Upper lobe of left lung (tissue), 6 donors: Measurements from ENCODE around the gene SRC. TPM values are rescaled to one million over a fixed set of nuclear protein-coding genes. Genes with fewer than 3 reads are reported as not detected.
A peak's percentile ranks its signal among the peaks of the same experiment; 100 is the strongest.

Experiments used
- ATAC-seq, 2 donors: fragments of 200-7000 bp; cut with Tn5 transposase; one replicate each; pipeline ENCODE4 v1.9.1; 2022; ENCODE audit warnings: mild to moderate bottlenecking in 2 of 2, moderate library complexity in 2 of 2; ENCODE audit not compliant: low FRiP score in 2 of 2
- DNase-seq, 2 donors: peaks; one replicate each; pipeline ENCODE4 v3.0.0-alpha.2; 2019 to 2020
- H3K27ac ChIP-seq, 4 donors: fragments of 200-600 bp; sonication (generic); one replicate each; pipeline ENCODE4 v1.5.1; 2016 to 2019
- H3K27me3 ChIP-seq, 4 donors: fragments of 200-600 bp; sonication (generic); one replicate each; pipeline ENCODE4 v1.5.1; 2017 to 2019
- H3K36me3 ChIP-seq, 4 donors: fragments of 200-600 bp; sonication (generic); one replicate each; pipeline ENCODE4 v1.5.1; 2016 to 2019
- H3K4me1 ChIP-seq, 4 donors: fragments of 200-600 bp; sonication (generic); one replicate each; pipeline ENCODE4 v1.5.1; 2018 to 2019
- H3K4me3 ChIP-seq, 4 donors: fragments of 200-600 bp; sonication (generic); one replicate each; pipeline ENCODE4 v1.5.1; 2017 to 2019; ENCODE audit warnings: mild to moderate bottlenecking in 2 of 4, moderate library complexity in 1 of 4
- H3K9me3 ChIP-seq, 4 donors: fragments of 200-600 bp; sonication (generic); one replicate each; pipeline ENCODE4 v1.5.1; 2018 to 2019
- EP300 ChIP-seq, 4 donors: sonication (generic); formaldehyde crosslinking; IDR thresholded peaks; one replicate each; pipeline ENCODE4 v1.5.1; 2017; ENCODE audit warnings: antibody characterized with exemption in 4 of 4, control low read depth in 2 of 4
- POLR2A ChIP-seq, 4 donors: fragments of 450-650 bp; IDR thresholded peaks; one replicate each; pipeline ENCODE4 v1.5.1; 2016 to 2017; ENCODE audit warnings: antibody characterized with exemption in 4 of 4, mild to moderate bottlenecking in 2 of 4
- POLR2AphosphoS5 ChIP-seq, 2 donors: sonication (generic); formaldehyde crosslinking; IDR thresholded peaks; one replicate each; pipeline ENCODE4 v1.5.1; 2017; ENCODE audit warnings: antibody characterized with exemption in 2 of 2
- WGBS, 2 donors: methylation state at CpG; one replicate each; pipeline ENCODE4 v1.1.5; 2017 to 2018; 5-methylcytosine and 5-hydroxymethylcytosine counted together
- total RNA-seq, 6 donors: library from RNA; depleted of rRNA in 4 of 6; stranded (reverse); fragments of >200 nt in 4 of 6; gene quantifications; one replicate each; pipeline versions ENCODE4 v1.1.0 to v1.2.1, GENCODE V29; 2016 to 2021
- TF ChIP-seq, protein P1 (sequence below), 6 experiments: fragments of 450-650 bp in 4 of 6; fragments of 200-600 bp in 2 of 6; sonication (generic) in 2 of 6; IDR thresholded peaks; one replicate each; pipeline ENCODE4 v1.5.1; 2016 to 2019; ENCODE audit warnings: antibody characterized with exemption in 6 of 6
- donor health status: DM: no; HTN: no; CAD: no; lungs with moderate emphysema.
- donor health status: DM: no; HTN: yes; CAD: no; lungs with severe emphysema.

SRC gene
- total RNA-seq, 6 donors from 2014 or later = 31.1 to 115 (median 66.8) TPM

DNA sequence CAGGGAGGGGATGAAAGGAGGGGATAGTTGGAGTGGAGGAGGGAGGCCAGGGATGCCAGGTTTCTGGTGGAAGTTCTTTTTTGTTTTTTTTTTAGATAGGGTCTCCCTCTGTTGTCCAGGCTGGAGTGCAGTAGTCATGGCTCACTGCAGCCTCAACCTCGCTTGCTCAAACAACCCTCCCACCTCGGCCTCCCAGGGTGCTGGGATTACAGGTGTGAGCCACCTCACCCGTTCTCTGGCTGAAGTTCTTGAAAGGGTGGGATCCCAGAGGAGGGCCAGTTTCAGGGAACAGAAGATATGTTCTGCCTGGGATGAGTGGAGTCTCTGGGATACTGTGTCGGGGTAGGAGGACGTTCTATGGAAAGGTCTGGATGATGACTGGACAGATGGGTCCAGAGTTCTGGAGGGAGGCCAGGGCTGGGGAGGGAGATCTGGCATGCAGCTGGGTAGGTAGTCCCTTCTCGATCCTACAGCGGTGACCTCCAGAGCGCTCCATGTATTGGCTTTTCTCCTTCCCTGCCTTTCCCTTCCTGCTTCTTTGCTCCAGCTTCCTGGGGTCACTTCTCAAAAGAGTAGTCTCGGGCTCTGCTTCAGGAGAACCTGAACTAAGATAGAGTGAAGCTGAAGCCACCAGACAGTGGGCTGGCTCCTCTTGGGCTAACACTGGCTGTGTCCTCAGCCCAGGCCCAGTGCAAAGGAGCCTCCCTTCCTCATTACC, 12.7 kb upstream of the SRC start:
- H3K4me1 ChIP-seq = peaks cover 8 to 24% (median 23%) of the 10 kb centered on the region in 4 donors
- H3K27me3 ChIP-seq = no peaks in the 10 kb centered on the region
- no peaks in the 10 kb centered on the region for H3K36me3 ChIP-seq
- TF ChIP-seq, protein P1, sequence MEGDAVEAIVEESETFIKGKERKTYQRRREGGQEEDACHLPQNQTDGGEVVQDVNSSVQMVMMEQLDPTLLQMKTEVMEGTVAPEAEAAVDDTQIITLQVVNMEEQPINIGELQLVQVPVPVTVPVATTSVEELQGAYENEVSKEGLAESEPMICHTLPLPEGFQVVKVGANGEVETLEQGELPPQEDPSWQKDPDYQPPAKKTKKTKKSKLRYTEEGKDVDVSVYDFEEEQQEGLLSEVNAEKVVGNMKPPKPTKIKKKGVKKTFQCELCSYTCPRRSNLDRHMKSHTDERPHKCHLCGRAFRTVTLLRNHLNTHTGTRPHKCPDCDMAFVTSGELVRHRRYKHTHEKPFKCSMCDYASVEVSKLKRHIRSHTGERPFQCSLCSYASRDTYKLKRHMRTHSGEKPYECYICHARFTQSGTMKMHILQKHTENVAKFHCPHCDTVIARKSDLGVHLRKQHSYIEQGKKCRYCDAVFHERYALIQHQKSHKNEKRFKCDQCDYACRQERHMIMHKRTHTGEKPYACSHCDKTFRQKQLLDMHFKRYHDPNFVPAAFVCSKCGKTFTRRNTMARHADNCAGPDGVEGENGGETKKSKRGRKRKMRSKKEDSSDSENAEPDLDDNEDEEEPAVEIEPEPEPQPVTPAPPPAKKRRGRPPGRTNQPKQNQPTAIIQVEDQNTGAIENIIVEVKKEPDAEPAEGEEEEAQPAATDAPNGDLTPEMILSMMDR (IDR thresholded peaks at IDR 0.05) = no peak
- no peak overlapping the region for H3K4me3 ChIP-seq
- no peak overlapping the region for H3K27ac ChIP-seq
- 85 to 94% methylated on average over 9 of the region's 9 CpGs for WGBS, 2 donors
- ATAC-seq (no peak), DNase-seq (no peak)
- no peaks in the 10 kb centered on the region for H3K9me3 ChIP-seq

DNA sequence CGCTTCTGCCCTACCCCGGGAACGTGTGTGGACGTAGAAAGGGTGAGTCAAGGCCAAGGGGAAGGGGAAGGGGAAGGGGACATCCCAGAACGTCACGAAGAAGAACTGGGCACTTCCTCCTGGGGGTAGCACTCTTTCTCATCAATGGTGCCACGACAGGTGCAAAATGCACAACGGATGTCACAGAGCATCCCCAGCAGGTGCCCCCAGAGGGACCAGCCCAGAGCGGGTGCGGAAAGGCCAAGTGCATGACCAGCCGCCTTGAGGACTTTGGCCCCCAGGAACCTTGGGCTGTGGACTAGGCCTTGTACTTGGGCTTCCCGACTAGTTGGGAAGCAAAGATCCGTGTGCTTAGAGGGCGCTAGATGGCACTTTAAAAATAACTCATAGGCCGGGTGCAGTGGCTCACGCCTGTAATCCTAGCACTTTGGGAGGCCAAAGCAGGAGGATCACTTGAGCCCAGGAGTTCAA, 12.1 kb upstream of the SRC start:
- Histone ChIP-seq H3K4me1 (peaks cover 8 to 24% (median 23%) of the 10 kb centered on the region in 4 donors), H3K27me3 (no peaks in the 10 kb centered on the region), H3K4me3 (no peak overlapping the region), H3K27ac (no peak overlapping the region), H3K36me3 (no peaks in the 10 kb centered on the region), H3K9me3 (no peaks in the 10 kb centered on the region)
- WGBS, 2 donors = 74 to 83% methylated on average over 16 of the region's 16 CpGs
- ATAC-seq (peak in 1 of 2 donors; percentile 51), DNase-seq (peak in 1 of 2 donors; percentile 43)
- TF ChIP-seq, protein P1 (IDR thresholded peaks at IDR 0.05) = no peak
- TF ChIP-seq POLR2A (IDR thresholded peaks at IDR 0.05) = no peak
- no peak for TF ChIP-seq EP300 (IDR thresholded peaks at IDR 0.05)
- TF ChIP-seq POLR2AphosphoS5 (IDR thresholded peaks at IDR 0.05) = no peak

DNA sequence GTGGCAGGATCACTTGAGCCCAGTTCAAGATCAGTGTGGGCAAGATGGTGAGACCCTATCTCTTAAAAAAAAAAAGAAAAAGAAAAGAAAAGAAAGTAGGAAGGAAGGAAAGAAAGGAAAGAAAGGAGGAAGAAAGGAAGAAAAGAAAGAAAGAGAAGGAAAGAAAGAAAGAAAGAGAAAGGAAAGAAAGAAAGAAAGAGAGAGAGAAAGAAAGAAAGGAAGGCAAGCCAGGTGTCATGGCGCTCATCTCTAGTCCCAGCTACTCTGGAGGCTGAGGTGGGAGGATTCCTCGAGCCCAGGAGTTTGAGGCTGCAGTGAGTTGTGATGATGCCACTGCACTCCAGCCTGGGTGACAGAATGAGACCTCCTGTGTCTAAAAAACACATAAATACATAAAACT, 11.5 kb upstream of the SRC start:
- Histone ChIP-seq H3K27me3 (no peaks in the 10 kb centered on the region), H3K9me3 (no peaks in the 10 kb centered on the region), H3K4me1 (peaks cover 8 to 24% (median 23%) of the 10 kb centered on the region in 4 donors), H3K36me3 (no peaks in the 10 kb centered on the region), H3K27ac (no peak overlapping the region), H3K4me3 (no peak overlapping the region)
- WGBS, 2 donors = 90 to 100% methylated on average over 2 of the region's 2 CpGs
- DNase-seq (no peak), ATAC-seq (no peak)
- no peak for TF ChIP-seq POLR2A (IDR thresholded peaks at IDR 0.05)
- no peak for TF ChIP-seq EP300 (IDR thresholded peaks at IDR 0.05)
- no peak for TF ChIP-seq POLR2AphosphoS5 (IDR thresholded peaks at IDR 0.05)
- TF ChIP-seq, protein P1 (IDR thresholded peaks at IDR 0.05) = no peak

DNA sequence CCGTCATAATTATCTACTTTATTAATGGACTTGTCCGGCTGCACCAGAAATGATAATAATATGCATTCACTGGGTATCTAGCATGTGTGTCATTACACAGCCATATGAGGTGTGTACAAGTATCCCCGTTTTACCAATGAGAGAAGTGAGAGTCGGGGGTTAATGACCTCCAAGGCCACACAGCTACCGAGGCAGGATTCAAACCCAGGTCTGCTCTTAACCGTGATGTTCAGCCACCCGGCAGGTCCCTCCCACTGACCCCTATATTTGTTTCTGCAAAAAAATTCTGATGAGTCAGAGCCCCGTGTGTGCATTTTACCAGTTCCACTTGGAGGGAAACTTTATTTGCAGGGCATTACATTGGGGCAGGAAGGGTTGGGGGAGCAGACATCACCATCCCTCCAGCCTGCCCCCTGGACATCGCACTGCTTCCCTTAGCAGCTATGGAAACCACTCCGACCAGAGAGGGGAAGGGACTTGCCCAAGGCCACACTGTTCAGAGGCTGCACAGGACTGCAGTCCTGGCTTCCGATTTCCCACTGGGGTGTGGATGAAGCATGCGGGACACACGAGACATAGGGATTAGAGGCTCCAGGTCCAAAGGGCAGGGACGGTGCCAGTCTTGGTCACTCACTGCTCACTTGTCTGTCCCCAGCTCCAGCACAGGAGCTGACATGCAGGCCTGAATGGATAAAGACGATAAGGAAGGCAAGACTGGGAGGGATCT, 10.1 kb upstream of the SRC start:
- WGBS, 2 donors = 64 to 66% methylated on average over 11 to 15 of the region's 15 CpGs
- TF ChIP-seq EP300 (IDR thresholded peaks at IDR 0.05) = no peak
- TF ChIP-seq, protein P1 (IDR thresholded peaks at IDR 0.05) = no peak
- TF ChIP-seq POLR2A (IDR thresholded peaks at IDR 0.05) = no peak
- TF ChIP-seq POLR2AphosphoS5 (IDR thresholded peaks at IDR 0.05) = no peak
- Histone ChIP-seq H3K4me3 (no peak overlapping the region), H3K9me3 (no peaks in the 10 kb centered on the region), H3K4me1 (peaks cover 8 to 24% (median 23%) of the 10 kb centered on the region in 4 donors), H3K27me3 (no peaks in the 10 kb centered on the region), H3K36me3 (no peaks in the 10 kb centered on the region), H3K27ac (peak overlapping the region; percentile 53 to 64 (median 59))
- DNase-seq (no peak), ATAC-seq (peak; percentile 38 to 44)
